Pancreas (tissue), 10 donors: ENCODE measurements around the gene HDDC2. TPM values are rescaled to one million over a fixed set of nuclear protein-coding genes. Genes with fewer than 3 reads are reported as not detected.
A peak's percentile ranks its signal among the peaks of the same experiment; 100 is the strongest.
"Not testable (repeated sequence)": the region's sequence is repeated elsewhere in the genome, so short reads cannot be mapped to it uniquely, and the experiment has no call there.

ENCODE experiments used
- ATAC-seq, 4 donors: fragments of 200-7000 bp; cut with Tn5 transposase; one replicate each; pipeline versions ENCODE4 v1.8.0 to v1.9.1; 2020; ENCODE audit warnings: mild to moderate bottlenecking in 4 of 4, moderate library complexity in 4 of 4
- DNase-seq, 6 donors: peaks; one replicate each; pipeline ENCODE4 v3.0.0-alpha.2; 2020
- FAIRE-seq: peaks from 2 replicates; lab custom pipeline; 2012; peaks lifted over from hg19 to GRCh38; lab: Jason Lieb, UNC
- H3K27ac ChIP-seq, 4 donors: fragments of 200-600 bp; sonication (generic); 1 replicate in 3 of 4; 2 replicates in 1 of 4; pipeline versions ENCODE4 v1.5.0 to v1.8.0; 2020
- H3K27me3 ChIP-seq, 4 donors: fragments of 200-600 bp; one replicate each; pipeline ENCODE4 v1.8.0; 2021
- H3K36me3 ChIP-seq, 3 donors: fragments of 200-600 bp; sonication (generic) in 1 of 3; one replicate each; pipeline versions ENCODE4 v1.5.0 to v1.8.0; 2020 to 2021
- H3K4me1 ChIP-seq, 3 donors: fragments of 200-600 bp; one replicate each; pipeline ENCODE4 v1.8.0; 2021
- H3K4me3 ChIP-seq, 4 donors: fragments of 200-600 bp; sonication (generic) in 2 of 4; one replicate each; pipeline versions ENCODE4 v1.5.0 to v1.8.0; 2020 to 2021
- H3K9me3 ChIP-seq, 4 donors: fragments of 200-600 bp; one replicate each; pipeline ENCODE4 v1.8.0; 2021
- WGBS, 2 donors: extraction: QIAGEN DNeasy Blood & Tissue Kit; methylation state at CpG; one replicate each; pipeline ENCODE4 v1.1.7; 2013; 5-methylcytosine and 5-hydroxymethylcytosine counted together
- intact Hi-C, 3 donors: fragments of 100-400 bp; cut with DNase I; formaldehyde crosslinking; loops; one replicate each; pipeline versions ENCODE4 v1.11.1 to v1.14.2; 2022
- polyA plus RNA-seq, 2 donors: library from polyadenylated mRNA; stranded (reverse); fragments of 200-250 nt; gene quantifications; one replicate each; pipeline ENCODE4 v1.2.3, GENCODE V29; 2013
- total RNA-seq, 6 donors: library from RNA; stranded (reverse); fragmentation: NEBNext Ultra II Directional in 4 of 6; extraction: Animal tissue kit (Norgen Biotek cat#: 25700) in 4 of 6; gene quantifications; one replicate each; pipeline versions ENCODE4 v1.2.1 to v1.2.4, GENCODE V29; 2021 to 2023
- TF ChIP-seq, protein P1 (sequence below), 4 donors: fragments of 200-600 bp; sonication (generic) in 3 of 4; IDR thresholded peaks; one replicate each; pipeline versions ENCODE4 v1.5.0 to v1.8.0; 2021; ENCODE audit warnings: antibody characterized with exemption in 4 of 4
- donor health status: healthy with polysubstance abuse.
- donor health status: DM: no; HTN: no; CAD: no; lungs with moderate emphysema.
- donor health status: DM: no; HTN: no; CAD: no.
- donor health status: control.
- donor health status: control.
- donor health status: Bipolar disorder and iron deficiency.
- donor health status: DM: yes; HTN: yes; CAD: no.
- donor health status: DM: no; HTN: no; CAD: no.
- donor health status: DM: no; HTN: no; CAD: no.
- donor health status: DM: yes; HTN: yes; CAD: no.

HDDC2 gene
- total and polyA plus RNA-seq, 8 donors = 22.9 to 45.9 (median 30.6) TPM

DNA sequence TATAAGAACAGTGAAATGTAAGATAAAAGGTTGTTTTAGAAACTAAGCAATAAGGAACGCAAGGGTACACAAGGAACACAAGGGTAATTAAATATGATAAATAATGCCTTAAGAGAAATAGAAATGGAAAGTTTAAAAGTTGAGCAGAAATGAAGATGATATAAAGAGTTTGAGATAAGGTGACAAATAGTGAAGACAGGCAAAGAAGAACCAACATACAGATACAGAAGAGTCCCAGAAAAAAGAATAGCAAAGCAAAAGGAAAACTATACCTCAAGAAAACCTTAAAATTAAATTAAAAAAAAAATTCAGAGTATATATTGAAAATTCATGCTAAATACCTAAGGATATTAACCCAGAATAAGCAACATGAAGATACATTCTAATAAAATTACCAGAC, 16.4 kb downstream of the HDDC2 start:
- TF ChIP-seq, protein P1, sequence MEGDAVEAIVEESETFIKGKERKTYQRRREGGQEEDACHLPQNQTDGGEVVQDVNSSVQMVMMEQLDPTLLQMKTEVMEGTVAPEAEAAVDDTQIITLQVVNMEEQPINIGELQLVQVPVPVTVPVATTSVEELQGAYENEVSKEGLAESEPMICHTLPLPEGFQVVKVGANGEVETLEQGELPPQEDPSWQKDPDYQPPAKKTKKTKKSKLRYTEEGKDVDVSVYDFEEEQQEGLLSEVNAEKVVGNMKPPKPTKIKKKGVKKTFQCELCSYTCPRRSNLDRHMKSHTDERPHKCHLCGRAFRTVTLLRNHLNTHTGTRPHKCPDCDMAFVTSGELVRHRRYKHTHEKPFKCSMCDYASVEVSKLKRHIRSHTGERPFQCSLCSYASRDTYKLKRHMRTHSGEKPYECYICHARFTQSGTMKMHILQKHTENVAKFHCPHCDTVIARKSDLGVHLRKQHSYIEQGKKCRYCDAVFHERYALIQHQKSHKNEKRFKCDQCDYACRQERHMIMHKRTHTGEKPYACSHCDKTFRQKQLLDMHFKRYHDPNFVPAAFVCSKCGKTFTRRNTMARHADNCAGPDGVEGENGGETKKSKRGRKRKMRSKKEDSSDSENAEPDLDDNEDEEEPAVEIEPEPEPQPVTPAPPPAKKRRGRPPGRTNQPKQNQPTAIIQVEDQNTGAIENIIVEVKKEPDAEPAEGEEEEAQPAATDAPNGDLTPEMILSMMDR (IDR thresholded peaks at IDR 0.05) = no peak
- Histone ChIP-seq H3K27me3 (no peaks in the 10 kb centered on the region), H3K27ac (no peak overlapping the region), H3K36me3 (no peaks in the 10 kb centered on the region), H3K4me3 (no peak overlapping the region), H3K4me1 (no peaks in the 10 kb centered on the region), H3K9me3 (no peaks in the 10 kb centered on the region)
- DNase-seq = no peak
- intact Hi-C loops = no loop called here
- WGBS, 2 donors = 96 to 100% methylated on average over 1 of the region's 1 CpG
- no peak for ATAC-seq
- no peak for FAIRE-seq

DNA sequence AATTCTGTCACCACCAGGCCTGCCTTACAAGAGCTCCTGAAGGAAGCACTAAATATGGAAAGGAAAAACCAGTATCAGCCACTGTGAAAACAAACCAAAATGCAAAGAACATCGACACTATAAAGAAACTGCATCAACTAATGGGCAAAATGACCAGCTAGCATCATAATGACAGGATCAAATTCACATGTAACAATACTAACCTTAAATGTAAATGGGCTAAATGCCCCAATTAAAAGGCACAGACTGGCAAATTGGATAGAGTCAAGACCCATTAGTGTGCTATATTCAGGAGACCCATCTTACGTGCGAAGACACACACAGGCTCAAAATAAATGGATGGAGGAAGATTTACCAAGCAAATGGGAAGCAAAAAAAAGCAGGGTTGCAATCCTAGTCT, 19.3 kb downstream of the HDDC2 start:
- DNase-seq = not testable (repeated sequence)

DNA sequence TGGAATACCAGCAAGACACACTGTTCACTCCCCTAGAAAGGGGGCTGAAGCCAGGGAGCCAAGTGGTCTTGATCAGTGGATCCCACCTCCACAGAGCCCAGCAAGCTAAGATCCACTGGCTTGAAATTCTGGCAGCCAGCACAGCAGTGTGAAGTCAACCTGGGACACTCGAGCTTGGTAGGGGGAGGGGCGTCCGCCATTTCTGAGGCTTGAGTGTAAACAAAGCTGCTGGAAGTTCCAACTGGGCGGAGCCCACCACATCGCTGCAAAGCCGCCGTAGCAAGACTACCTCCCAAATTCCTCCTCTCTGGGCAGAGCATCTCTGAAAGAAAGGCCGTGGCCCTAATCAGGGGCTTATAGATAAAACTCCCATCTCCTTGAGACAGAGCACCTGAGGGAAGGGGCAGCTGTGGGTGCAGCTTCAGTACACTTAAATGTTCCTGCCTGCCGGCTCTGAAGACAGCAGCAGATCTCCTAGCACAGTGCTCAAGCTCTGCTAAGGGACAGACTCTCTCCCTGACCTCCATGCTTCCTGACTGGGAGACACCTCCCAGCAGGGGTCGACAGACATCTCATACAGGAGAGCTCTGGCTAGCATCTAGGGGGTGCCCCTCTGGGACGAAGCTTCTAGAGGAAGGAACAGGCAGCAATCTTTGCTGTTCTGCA, 21.3 kb downstream of the HDDC2 start:
- ATAC-seq, H3K27ac ChIP-seq, H3K4me1 ChIP-seq, FAIRE-seq, intact Hi-C loops, H3K27me3 ChIP-seq, H3K9me3 ChIP-seq, H3K4me3 ChIP-seq: not testable (repeated sequence)
- WGBS, 2 donors = 93 to 94% methylated on average over 11 of the region's 11 CpGs
- DNase-seq = peak in 1 of 6 donors; percentile 25
- peaks cover 0 to 14% (median 0%) of the 10 kb centered on the region in 3 donors for H3K36me3 ChIP-seq

More for the DNA sequence above, 19.3 kb downstream of the HDDC2 start:
- H3K27ac ChIP-seq, H3K36me3 ChIP-seq, H3K4me1 ChIP-seq, ATAC-seq, H3K9me3 ChIP-seq, intact Hi-C loops, FAIRE-seq, H3K4me3 ChIP-seq, H3K27me3 ChIP-seq: not testable (repeated sequence)
- 97 to 98% methylated on average over 3 of the region's 3 CpGs for WGBS, 2 donors

DNA sequence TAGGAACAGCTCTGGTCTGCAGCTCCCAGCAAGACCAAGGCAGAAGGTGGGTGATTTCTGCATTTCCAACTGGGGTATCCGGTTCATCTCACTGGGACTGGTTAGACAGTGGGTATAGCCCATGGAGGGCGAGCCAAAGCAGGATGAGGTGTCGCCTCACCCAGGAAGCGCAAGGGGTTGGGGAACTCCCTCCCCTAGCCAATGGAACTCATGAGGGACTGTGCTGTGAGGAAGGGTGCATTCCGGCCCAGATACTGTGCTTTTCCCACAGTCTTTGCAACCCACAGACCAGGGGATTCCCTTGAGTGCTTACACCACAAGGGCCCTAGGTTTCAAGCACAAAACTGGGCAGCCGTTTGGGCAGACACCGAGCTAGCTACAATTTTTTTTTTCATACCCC, 21.8 kb downstream of the HDDC2 start:
- intact Hi-C loops = no loop called here
- WGBS, 2 donors = 96 to 99% methylated on average over 7 of the region's 7 CpGs
- no peak overlapping the region for H3K4me3 ChIP-seq
- H3K9me3 ChIP-seq = no peaks in the 10 kb centered on the region
- no peak for DNase-seq
- FAIRE-seq = no peak
- peaks cover 0 to 17% (median 0%) of the 10 kb centered on the region in 3 donors for H3K36me3 ChIP-seq
- no peak overlapping the region for H3K27ac ChIP-seq
- no peaks in the 10 kb centered on the region for H3K4me1 ChIP-seq
- ATAC-seq = no peak
- no peaks in the 10 kb centered on the region for H3K27me3 ChIP-seq
- TF ChIP-seq, protein P1 (IDR thresholded peaks at IDR 0.05) = no peak

DNA sequence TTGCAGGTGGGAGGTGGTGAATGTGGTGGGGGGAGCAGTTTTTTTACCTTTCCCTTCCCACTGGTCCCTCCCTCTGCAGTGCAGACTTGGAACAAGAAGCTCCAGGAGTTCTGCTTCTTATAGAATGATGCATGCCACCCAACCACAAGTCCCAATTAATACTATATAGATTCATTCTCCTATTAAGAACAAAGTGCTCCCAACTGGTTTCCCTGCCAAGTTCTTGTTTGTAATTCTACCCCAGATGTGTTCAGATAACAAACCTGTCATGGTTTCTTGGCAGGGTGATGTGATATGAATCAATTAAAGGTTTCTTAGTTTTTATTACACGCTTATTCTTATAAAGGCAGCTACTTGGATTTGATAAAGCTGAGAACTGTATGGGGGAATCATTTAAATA, 23.9 kb downstream of the HDDC2 start:
- 68 to 70% methylated on average over 1 of the region's 1 CpG for WGBS, 2 donors
- intact Hi-C loops = no loop called here
- Histone ChIP-seq H3K27me3 (no peaks in the 10 kb centered on the region), H3K9me3 (no peaks in the 10 kb centered on the region), H3K4me1 (no peaks in the 10 kb centered on the region), H3K4me3 (no peak overlapping the region), H3K27ac (no peak overlapping the region), H3K36me3 (peaks cover 0 to 17% (median 0%) of the 10 kb centered on the region in 3 donors)
- TF ChIP-seq, protein P1 (IDR thresholded peaks at IDR 0.05) = no peak
- ATAC-seq (no peak), FAIRE-seq (no peak), DNase-seq (no peak)

DNA sequence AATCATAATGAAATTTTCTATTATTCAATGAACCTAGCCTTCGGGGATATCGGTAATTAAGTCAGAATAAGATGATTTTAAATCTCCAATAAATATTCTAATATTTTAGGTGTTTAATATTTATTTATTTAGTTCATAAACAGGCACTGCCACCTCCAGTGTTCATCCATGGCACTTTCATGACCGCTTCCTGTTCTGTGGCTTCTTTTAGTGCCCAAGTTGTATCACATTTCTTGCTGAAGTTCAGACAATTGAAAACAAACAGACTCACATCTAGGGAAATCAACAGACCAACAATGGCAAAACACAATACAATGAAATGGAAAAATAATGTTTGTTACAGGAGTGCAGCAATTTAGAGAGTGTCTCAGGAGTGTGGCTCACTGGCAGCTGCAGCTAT, 26.0 kb downstream of the HDDC2 start:
- intact Hi-C loops = no loop called here

More for the DNA sequence above, 26.0 kb downstream of the HDDC2 start:
- no peak for DNase-seq
- Histone ChIP-seq H3K9me3 (no peaks in the 10 kb centered on the region), H3K4me3 (no peak overlapping the region), H3K4me1 (no peaks in the 10 kb centered on the region), H3K36me3 (peaks cover 0 to 17% (median 0%) of the 10 kb centered on the region in 3 donors), H3K27me3 (no peaks in the 10 kb centered on the region), H3K27ac (no peak overlapping the region)
- WGBS, 2 donors = 95 to 98% methylated on average over 3 of the region's 3 CpGs
- no peak for FAIRE-seq
- no peak for ATAC-seq
- TF ChIP-seq, protein P1 (IDR thresholded peaks at IDR 0.05) = no peak
